Mesenteric fat pad (tissue), 1 donor: ENCODE measurements around the gene FANCI. TPM values are rescaled to one million over a fixed set of nuclear protein-coding genes. Genes with fewer than 3 reads are reported as not detected.
A peak's percentile ranks its signal among the peaks of the same experiment; 100 is the strongest.

Experiments
- DNase-seq: peaks from one replicate; pipeline ENCODE4 v3.0.0-alpha.2; 2020; ENCODE audit warnings: low spot score
- microRNA-seq: library from miRNA; unstranded; fragments of <30 nt; microRNA quantifications from one replicate; pipeline ENCODE4 v1.2.0, GENCODE V29; 2020; ENCODE audit warnings: borderline number of aligned reads
- total RNA-seq: library from RNA; stranded (reverse); fragmentation: NEBNext Ultra II Directional; extraction: Animal tissue kit (Norgen Biotek cat#: 25700); gene quantifications from one replicate; pipeline ENCODE4 v1.2.1, GENCODE V29; 2021
- donor health status: DM: yes; HTN: yes; CAD: no.

FANCI gene
- total RNA-seq, 1 donor from 2014 or later = 6.6 TPM

GRCh38 chr15:89359471-89360293, 115.9 kb downstream of the FANCI start:
- no peak for DNase-seq

- DNase-seq = no peak
Measured at GRCh38 chr15:89360294-89360971, 116.7 kb downstream of the FANCI start.

GRCh38 chr15:89361451-89362202, 117.8 kb downstream of the FANCI start:
- no peak for DNase-seq

DNA sequence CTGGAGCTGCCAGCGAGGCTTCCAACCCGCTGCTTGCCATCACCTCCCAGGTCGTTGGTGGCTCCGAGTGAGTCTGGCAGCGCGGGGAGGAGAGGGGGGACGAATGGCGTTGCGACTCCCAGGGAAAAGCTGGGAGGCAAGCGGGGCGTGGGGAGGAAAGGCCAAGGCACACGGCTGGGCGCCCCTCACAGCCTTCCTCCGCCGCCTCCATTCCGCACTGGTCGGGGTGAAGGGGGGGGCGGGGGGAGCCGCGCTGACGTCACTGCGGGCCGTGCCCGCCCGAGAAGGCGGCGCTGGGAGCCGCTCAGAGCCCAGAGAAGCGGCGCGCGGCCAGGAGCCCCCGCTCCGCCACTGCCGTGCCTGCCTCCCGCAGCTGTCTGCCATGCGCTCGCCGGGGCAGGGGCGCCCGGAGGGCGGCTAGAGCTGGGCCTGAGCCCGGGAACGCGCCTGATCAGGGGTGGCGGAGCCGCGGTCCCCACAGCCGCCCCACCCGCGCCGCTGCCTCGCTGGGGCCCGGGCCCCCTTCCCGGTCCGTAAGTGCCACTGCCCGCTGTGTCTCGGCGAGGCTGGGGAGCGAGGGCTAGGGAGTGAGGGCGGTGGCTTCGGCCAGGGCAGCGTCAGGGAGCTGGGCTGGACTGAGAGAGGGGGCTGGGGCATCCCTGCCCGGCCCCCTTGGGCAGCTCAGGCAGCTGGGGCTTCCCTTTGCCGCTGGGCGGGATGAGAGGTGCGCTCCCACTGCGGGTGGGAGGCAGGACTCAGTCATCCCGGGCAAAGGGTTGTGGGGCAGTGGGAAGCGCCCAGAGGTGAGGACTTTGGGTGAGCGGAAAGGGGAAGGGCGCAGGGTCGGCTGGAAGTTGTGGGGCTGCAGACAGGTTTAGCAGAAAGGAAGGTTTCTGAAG, 118.7 kb downstream of the FANCI start:
- DNase-seq = peak; percentile 73

DNA sequence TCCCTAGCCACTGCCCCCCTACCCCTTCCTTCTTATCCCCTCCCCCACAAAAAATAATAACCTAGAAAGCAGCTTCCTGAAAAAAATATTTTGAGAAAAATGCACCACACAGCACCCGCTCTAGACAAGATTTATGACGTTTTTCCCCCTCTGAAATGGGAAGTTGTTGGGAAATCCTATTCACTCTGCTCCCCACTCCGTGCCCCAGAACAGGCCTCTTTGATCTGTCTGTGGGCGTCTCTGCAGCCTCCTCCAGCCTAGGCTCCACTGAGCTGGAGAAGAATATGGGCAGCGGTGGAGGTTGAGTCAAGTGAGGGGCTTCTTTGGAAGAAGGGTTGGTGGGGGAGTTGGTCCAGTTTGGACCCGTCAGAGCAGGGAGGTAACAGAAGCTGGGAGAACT, 119.4 kb downstream of the FANCI start:
- no peak for DNase-seq

DNA sequence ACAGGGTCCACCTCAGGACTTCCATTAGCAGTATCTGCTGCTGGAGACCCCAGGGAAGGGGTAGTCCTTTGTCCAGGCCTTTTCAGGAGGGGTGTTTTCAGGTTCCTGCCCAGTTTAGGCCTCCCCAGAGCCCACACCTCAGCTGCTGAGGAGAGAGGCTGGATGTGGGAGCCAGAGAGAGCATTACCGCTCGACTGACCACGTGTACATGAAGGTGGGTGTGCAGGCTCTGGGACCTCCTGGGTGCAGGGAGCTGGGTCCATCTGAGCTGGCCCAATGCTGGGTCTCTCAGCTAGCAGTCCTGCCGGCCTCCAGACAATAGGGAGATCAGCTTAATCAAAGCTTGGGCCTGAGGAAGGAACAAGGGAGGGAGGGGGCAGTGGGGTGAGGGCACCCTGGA, 120.0 kb downstream of the FANCI start:
- no peak for DNase-seq

- DNase-seq = no peak
Measured at GRCh38 chr15:89364341-89364740, 120.6 kb downstream of the FANCI start.

GRCh38 chr15:89364741-89365450, 121.1 kb downstream of the FANCI start:
- DNase-seq = no peak

- DNase-seq = no peak
Measured at GRCh38 chr15:89365462-89366065, 121.8 kb downstream of the FANCI start.

Small RNA genes lying within 50 kb of the gene (microRNA-seq; reads per million reads assigned to microRNA genes)
- not detected for gene MIR6766

Other genes starting within 250 kb of the FANCI start
- 101 TPM for gene ABHD2, start 155.5 kb upstream of the FANCI start, total RNA-seq
- not detected for gene RLBP1, start 22.4 kb upstream of the FANCI start, total RNA-seq
- 67.1 TPM for gene POLG, start 90.8 kb downstream of the FANCI start, total RNA-seq